SK-N-SH treated with all-trans-retinoic acid at 6 μM for 48 hours (cell line): ENCODE data around the gene UGT1A8.

Experiments used
- ATAC-seq: fragments of 200-7000 bp; cut with Tn5 transposase; 3 replicates; pipeline ENCODE4 v1.9.1; 2020; ENCODE audit warnings: mild to moderate bottlenecking, moderate library complexity
- ARNTL ChIP-seq: fragments of 450-650 bp; formaldehyde crosslinking; IDR thresholded peaks from 2 replicates; pipeline ENCODE4 v1.5.0; 2020; ENCODE audit warnings: low read depth, mild to moderate bottlenecking, moderate library complexity, borderline replicate concordance
- BACH2 ChIP-seq: fragments of 250-450 bp; sonication (Bioruptor Pico); IDR thresholded peaks from 2 replicates; pipeline ENCODE4 v1.9.0; 2021; ENCODE audit warnings: mild to moderate bottlenecking, borderline replicate concordance
- CSDC2 ChIP-seq: fragments of 250-450 bp; sonication (Bioruptor Pico); IDR thresholded peaks from 2 replicates; pipeline ENCODE4 v1.5.0; 2020; ENCODE audit warnings: mild to moderate bottlenecking, moderate library complexity
- ESRRG ChIP-seq: fragments of 250-450 bp; sonication (Bioruptor Pico); IDR thresholded peaks from 2 replicates; pipeline ENCODE4 v1.6.1; 2021; ENCODE audit warnings: mild to moderate bottlenecking
- GLIS3 ChIP-seq: fragments of 250-450 bp; sonication (Bioruptor Pico); IDR thresholded peaks from 2 replicates; pipeline ENCODE4 v1.5.0; 2020; ENCODE audit warnings: mild to moderate bottlenecking, moderate library complexity
- ISL1 ChIP-seq: fragments of 250-450 bp; sonication (Bioruptor Pico); IDR thresholded peaks from 2 replicates; pipeline ENCODE4 v2.1.2; 2022; ENCODE audit warnings: mild to moderate bottlenecking, moderate library complexity
- OSR1 ChIP-seq: fragments of 250-450 bp; sonication (Bioruptor Pico); IDR thresholded peaks from 2 replicates; pipeline ENCODE4 v1.8.0; 2022; ENCODE audit warnings: moderate library complexity, mild to moderate bottlenecking, inconsistent platforms
- PPARA ChIP-seq: fragments of 250-450 bp; sonication (Bioruptor Pico); IDR thresholded peaks from 2 replicates; pipeline ENCODE4 v1.5.0; 2020; ENCODE audit warnings: mild to moderate bottlenecking, borderline replicate concordance
- RARB ChIP-seq: fragments of 250-450 bp; sonication (Bioruptor Pico); IDR thresholded peaks from 2 replicates; pipeline ENCODE4 v1.8.0; 2021; ENCODE audit warnings: mild to moderate bottlenecking, moderate library complexity
- SNAI2 ChIP-seq: fragments of 250-450 bp; sonication (Bioruptor Pico); IDR thresholded peaks from 2 replicates; pipeline ENCODE4 v1.5.0; 2020; ENCODE audit warnings: mild to moderate bottlenecking, moderate library complexity
- TCF4 ChIP-seq: fragments of 250-450 bp; sonication (Bioruptor Pico); IDR thresholded peaks from 2 replicates; pipeline ENCODE4 v1.8.0; 2021; ENCODE audit warnings: mild to moderate bottlenecking, moderate library complexity, borderline replicate concordance
- TOX ChIP-seq: fragments of 250-450 bp; sonication (Bioruptor Pico); IDR thresholded peaks from 2 replicates; pipeline ENCODE4 v1.8.0; 2021; ENCODE audit warnings: mild to moderate bottlenecking, moderate library complexity, borderline replicate concordance
- ZC3H10 ChIP-seq: fragments of 250-450 bp; sonication (Bioruptor Pico); IDR thresholded peaks from 2 replicates; pipeline ENCODE4 v1.5.1; 2021; ENCODE audit warnings: mild to moderate bottlenecking, moderate library complexity
- ZFP3 ChIP-seq: fragments of 250-450 bp; sonication (Bioruptor Pico); IDR thresholded peaks from 2 replicates; pipeline ENCODE4 v1.5.0; 2020; ENCODE audit warnings: mild to moderate bottlenecking, moderate library complexity
- ZFP30 ChIP-seq: fragments of 450-650 bp; formaldehyde crosslinking; IDR thresholded peaks from 2 replicates; pipeline ENCODE4 v1.5.0; 2022; ENCODE audit warnings: mild to moderate bottlenecking, moderate library complexity
- ZNF70 ChIP-seq: fragments of 450-650 bp; formaldehyde crosslinking; IDR thresholded peaks from 2 replicates; pipeline ENCODE4 v1.5.0; 2020; ENCODE audit warnings: mild to moderate bottlenecking, moderate library complexity
- ZNF8 ChIP-seq: fragments of 450-650 bp; formaldehyde crosslinking; IDR thresholded peaks from 2 replicates; pipeline ENCODE4 v1.5.0; 2020; ENCODE audit warnings: mild to moderate bottlenecking, moderate library complexity
- TF ChIP-seq, protein P1 (sequence below): fragments of 250-450 bp; sonication (Bioruptor Pico); IDR thresholded peaks from 2 replicates; pipeline ENCODE4 v1.5.1; 2021; ENCODE audit warnings: mild to moderate bottlenecking, moderate library complexity
- TF ChIP-seq, protein P2 (sequence below): fragments of 250-450 bp; sonication (Bioruptor Pico); IDR thresholded peaks from 2 replicates; pipeline ENCODE4 v1.5.0; 2020; ENCODE audit warnings: mild to moderate bottlenecking, moderate library complexity
- TF ChIP-seq, protein P3 (sequence below): fragments of 250-450 bp; sonication (Bioruptor Pico); IDR thresholded peaks from 2 replicates; pipeline ENCODE4 v1.8.0; 2020; ENCODE audit warnings: mild to moderate bottlenecking, moderate library complexity, borderline replicate concordance
- TF ChIP-seq, protein P4 (sequence below): fragments of 250-450 bp; sonication (Bioruptor Pico); IDR thresholded peaks from 2 replicates; pipeline ENCODE4 v1.5.1; 2020; ENCODE audit warnings: low read depth, mild to moderate bottlenecking, moderate library complexity
- TF ChIP-seq, protein P5 (sequence below): fragments of 250-450 bp; sonication (Bioruptor Pico); IDR thresholded peaks from 2 replicates; pipeline ENCODE4 v1.8.0; 2021; ENCODE audit warnings: low read depth, mild to moderate bottlenecking, moderate library complexity, borderline replicate concordance

Gene UGT1A8

DNA sequence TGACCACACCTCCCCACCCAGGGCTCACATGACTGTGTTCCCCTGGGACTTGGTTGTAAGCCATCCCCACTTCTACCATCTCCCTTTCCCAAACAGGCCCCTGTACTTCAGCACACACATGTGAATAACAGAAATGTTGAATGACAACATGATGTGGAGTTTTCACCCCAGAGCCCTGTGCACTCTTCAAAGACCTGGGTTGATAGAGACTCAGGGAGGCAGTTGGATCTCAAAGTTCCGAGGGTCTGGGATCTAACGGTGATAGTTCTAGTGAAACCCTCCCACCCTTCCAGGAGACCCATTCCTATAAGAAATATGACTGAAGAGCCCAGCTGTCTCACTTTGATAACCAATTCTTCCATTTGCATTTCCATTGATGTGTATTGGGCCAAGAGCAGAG lies 160.6 kb downstream of the UGT1A8 start, which contains the start of gene MROH2A:
Gene MROH2A, plus strand, starts transcription at position 301 of the 400 bp plus-strand sequence. CDS start 1,029 bp downstream, outside the sequence.
- TF ChIP-seq, protein P1, sequence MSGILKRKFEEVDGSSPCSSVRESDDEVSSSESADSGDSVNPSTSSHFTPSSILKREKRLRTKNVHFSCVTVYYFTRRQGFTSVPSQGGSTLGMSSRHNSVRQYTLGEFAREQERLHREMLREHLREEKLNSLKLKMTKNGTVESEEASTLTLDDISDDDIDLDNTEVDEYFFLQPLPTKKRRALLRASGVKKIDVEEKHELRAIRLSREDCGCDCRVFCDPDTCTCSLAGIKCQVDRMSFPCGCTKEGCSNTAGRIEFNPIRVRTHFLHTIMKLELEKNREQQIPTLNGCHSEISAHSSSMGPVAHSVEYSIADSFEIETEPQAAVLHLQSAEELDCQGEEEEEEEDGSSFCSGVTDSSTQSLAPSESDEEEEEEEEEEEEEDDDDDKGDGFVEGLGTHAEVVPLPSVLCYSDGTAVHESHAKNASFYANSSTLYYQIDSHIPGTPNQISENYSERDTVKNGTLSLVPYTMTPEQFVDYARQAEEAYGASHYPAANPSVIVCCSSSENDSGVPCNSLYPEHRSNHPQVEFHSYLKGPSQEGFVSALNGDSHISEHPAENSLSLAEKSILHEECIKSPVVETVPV (CRISPR knock-in tag), result no peak
- no peak for TF ChIP-seq ZFP30
- TF ChIP-seq ISL1 (CRISPR knock-in tag), result no peak
- TF ChIP-seq BACH2, result no peak
- no peak for TF ChIP-seq TOX (CRISPR knock-in tag)
- no peak for TF ChIP-seq TCF4 (CRISPR knock-in tag)
- no peak for TF ChIP-seq ZFP3 (CRISPR knock-in tag)
- no peak for TF ChIP-seq RARB
- no peak for TF ChIP-seq ZC3H10
- no peak for TF ChIP-seq GLIS3 (CRISPR knock-in tag)
- no peak for TF ChIP-seq ZNF8 (CRISPR knock-in tag)
- no peak for TF ChIP-seq ZNF70 (CRISPR knock-in tag)
- no peak for TF ChIP-seq ESRRG (CRISPR knock-in tag)
- TF ChIP-seq OSR1 (CRISPR knock-in tag), result no peak
- TF ChIP-seq PPARA (CRISPR knock-in tag), result no peak
- no peak for ATAC-seq

DNA sequence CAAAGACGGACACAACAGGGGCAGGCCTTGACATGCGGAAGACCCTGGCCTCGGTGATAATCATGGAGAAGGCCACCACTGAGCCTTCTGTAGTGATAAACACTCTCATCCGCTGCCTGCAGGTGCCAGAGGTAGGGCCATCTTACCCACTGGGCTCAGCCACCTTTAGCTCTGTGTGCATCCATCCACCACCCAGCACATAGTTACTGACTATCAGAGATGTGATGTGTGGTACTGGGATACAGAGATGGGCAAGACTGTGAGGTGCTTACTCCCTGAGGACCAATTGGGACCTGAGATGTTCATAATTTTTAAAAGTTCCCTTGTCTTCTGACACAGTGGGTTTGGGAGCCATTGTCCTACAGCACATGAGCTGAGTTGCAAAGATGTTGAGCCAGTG lies 162.3 kb downstream of the UGT1A8 start:
- TF ChIP-seq ZC3H10 (no peak), ARNTL (CRISPR knock-in tag) (no peak), SNAI2 (CRISPR knock-in tag) (no peak)
- TF ChIP-seq, protein P2, sequence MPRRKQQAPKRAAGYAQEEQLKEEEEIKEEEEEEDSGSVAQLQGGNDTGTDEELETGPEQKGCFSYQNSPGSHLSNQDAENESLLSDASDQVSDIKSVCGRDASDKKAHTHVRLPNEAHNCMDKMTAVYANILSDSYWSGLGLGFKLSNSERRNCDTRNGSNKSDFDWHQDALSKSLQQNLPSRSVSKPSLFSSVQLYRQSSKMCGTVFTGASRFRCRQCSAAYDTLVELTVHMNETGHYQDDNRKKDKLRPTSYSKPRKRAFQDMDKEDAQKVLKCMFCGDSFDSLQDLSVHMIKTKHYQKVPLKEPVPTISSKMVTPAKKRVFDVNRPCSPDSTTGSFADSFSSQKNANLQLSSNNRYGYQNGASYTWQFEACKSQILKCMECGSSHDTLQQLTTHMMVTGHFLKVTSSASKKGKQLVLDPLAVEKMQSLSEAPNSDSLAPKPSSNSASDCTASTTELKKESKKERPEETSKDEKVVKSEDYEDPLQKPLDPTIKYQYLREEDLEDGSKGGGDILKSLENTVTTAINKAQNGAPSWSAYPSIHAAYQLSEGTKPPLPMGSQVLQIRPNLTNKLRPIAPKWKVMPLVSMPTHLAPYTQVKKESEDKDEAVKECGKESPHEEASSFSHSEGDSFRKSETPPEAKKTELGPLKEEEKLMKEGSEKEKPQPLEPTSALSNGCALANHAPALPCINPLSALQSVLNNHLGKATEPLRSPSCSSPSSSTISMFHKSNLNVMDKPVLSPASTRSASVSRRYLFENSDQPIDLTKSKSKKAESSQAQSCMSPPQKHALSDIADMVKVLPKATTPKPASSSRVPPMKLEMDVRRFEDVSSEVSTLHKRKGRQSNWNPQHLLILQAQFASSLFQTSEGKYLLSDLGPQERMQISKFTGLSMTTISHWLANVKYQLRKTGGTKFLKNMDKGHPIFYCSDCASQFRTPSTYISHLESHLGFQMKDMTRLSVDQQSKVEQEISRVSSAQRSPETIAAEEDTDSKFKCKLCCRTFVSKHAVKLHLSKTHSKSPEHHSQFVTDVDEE (CRISPR knock-in tag), result no peak
- TF ChIP-seq, all 23 proteins: peak for 0
- no peak for ATAC-seq

DNA sequence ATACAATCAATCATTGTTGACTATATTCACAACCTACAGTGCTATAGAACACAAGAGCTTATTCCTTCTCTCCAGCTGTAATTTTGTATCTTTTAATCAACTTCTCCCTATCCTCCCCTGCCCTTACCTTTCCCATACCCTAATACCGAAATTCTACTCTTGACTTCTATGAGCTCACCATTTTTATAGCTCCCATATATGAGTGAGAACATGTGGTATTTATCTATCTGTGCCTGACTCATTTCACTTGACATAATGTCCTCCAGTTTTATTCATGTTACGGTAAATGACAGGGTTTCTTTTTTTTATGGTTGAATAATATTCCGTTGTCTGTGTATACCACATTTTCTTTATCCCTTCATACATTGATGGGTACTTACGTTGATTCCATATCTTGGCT lies 163.3 kb downstream of the UGT1A8 start:
- TF ChIP-seq CSDC2 (CRISPR knock-in tag) (no peak), ZNF70 (CRISPR knock-in tag) (no peak), OSR1 (CRISPR knock-in tag) (no peak), GLIS3 (CRISPR knock-in tag) (no peak), BACH2 (no peak), ZC3H10 (no peak), PPARA (CRISPR knock-in tag) (no peak), TCF4 (CRISPR knock-in tag) (no peak), ESRRG (CRISPR knock-in tag) (no peak), SNAI2 (CRISPR knock-in tag) (no peak), ARNTL (CRISPR knock-in tag) (no peak), ZNF8 (CRISPR knock-in tag) (no peak), ISL1 (CRISPR knock-in tag) (no peak), ZFP3 (CRISPR knock-in tag) (no peak)
- TF ChIP-seq, protein P2 (CRISPR knock-in tag), result no peak
- TF ChIP-seq, protein P3, sequence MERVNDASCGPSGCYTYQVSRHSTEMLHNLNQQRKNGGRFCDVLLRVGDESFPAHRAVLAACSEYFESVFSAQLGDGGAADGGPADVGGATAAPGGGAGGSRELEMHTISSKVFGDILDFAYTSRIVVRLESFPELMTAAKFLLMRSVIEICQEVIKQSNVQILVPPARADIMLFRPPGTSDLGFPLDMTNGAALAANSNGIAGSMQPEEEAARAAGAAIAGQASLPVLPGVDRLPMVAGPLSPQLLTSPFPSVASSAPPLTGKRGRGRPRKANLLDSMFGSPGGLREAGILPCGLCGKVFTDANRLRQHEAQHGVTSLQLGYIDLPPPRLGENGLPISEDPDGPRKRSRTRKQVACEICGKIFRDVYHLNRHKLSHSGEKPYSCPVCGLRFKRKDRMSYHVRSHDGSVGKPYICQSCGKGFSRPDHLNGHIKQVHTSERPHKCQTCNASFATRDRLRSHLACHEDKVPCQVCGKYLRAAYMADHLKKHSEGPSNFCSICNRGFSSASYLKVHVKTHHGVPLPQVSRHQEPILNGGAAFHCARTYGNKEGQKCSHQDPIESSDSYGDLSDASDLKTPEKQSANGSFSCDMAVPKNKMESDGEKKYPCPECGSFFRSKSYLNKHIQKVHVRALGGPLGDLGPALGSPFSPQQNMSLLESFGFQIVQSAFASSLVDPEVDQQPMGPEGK (CRISPR knock-in tag), result no peak
- TF ChIP-seq, protein P4, sequence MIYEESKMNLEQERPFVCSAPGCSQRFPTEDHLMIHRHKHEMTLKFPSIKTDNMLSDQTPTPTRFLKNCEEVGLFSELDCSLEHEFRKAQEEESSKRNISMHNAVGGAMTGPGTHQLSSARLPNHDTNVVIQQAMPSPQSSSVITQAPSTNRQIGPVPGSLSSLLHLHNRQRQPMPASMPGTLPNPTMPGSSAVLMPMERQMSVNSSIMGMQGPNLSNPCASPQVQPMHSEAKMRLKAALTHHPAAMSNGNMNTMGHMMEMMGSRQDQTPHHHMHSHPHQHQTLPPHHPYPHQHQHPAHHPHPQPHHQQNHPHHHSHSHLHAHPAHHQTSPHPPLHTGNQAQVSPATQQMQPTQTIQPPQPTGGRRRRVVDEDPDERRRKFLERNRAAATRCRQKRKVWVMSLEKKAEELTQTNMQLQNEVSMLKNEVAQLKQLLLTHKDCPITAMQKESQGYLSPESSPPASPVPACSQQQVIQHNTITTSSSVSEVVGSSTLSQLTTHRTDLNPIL, result no peak
- TF ChIP-seq, protein P5, sequence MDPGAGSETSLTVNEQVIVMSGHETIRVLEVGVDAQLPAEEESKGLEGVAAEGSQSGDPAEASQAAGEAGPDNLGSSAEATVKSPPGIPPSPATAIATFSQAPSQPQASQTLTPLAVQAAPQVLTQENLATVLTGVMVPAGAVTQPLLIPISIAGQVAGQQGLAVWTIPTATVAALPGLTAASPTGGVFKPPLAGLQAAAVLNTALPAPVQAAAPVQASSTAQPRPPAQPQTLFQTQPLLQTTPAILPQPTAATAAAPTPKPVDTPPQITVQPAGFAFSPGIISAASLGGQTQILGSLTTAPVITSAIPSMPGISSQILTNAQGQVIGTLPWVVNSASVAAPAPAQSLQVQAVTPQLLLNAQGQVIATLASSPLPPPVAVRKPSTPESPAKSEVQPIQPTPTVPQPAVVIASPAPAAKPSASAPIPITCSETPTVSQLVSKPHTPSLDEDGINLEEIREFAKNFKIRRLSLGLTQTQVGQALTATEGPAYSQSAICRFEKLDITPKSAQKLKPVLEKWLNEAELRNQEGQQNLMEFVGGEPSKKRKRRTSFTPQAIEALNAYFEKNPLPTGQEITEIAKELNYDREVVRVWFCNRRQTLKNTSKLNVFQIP (CRISPR knock-in tag), result no peak

More for the DNA sequence above, 163.3 kb downstream of the UGT1A8 start:
- no peak for ATAC-seq
